Activated T-helper 2 cell treated with anti-CD3 and anti-CD28 coated beads, Interferon-gamma antibody, Interleukin-2, Interleukin-4, amounts not matched to agents 10 μg/mL and 5 μg/mL and 100 μg/mL, durations not matched to agents 14 hours and 24 hours and 36 hours (primary cell): ENCODE results near the gene MCL1. TPM values are rescaled to one million over a fixed set of nuclear protein-coding genes. Genes with fewer than 3 reads are reported as not detected.

Experiments
- DNase-seq: peaks from one replicate; pipeline ENCODE4 v3.0.0; 2021; ENCODE audit warnings: low spot score
- H3K27ac Mint-ChIP-seq: one replicate; pipeline ENCODE4 v1.8.0; 2021; ENCODE audit warnings: mixed read lengths
- H3K27me3 Mint-ChIP-seq: one replicate; pipeline ENCODE4 v1.8.0; 2021; ENCODE audit warnings: low read depth, mixed read lengths
- H3K36me3 Mint-ChIP-seq: one replicate; pipeline ENCODE4 v1.8.0; 2021; ENCODE audit warnings: low read depth, mixed read lengths
- H3K4me1 Mint-ChIP-seq: one replicate; pipeline ENCODE4 v1.8.0; 2021; ENCODE audit warnings: low read depth, mixed read lengths
- H3K4me3 Mint-ChIP-seq: one replicate; pipeline ENCODE4 v1.8.0; 2021; ENCODE audit warnings: low read depth, mild to moderate bottlenecking, moderate library complexity, mixed read lengths
- H3K9me3 Mint-ChIP-seq: one replicate; pipeline ENCODE4 v1.8.0; 2021; ENCODE audit warnings: mixed read lengths
- intact Hi-C: fragments of 100-400 bp; cut with micrococcal nuclease; formaldehyde crosslinking; loops from one replicate; pipeline ENCODE4 v1.15.1; 2023
- total RNA-seq: library from RNA; stranded (reverse); gene quantifications from 2 replicates; pipeline ENCODE4 v1.2.3, GENCODE V29; 2022

MCL1 gene
- total RNA-seq, 1 donor from 2014 or later: 217 TPM

GRCh38 chr1:150555971-150556865 lies 23.2 kb downstream of the MCL1 start:
- peaks cover 3% of the 10 kb centered on the region for H3K36me3 Mint-ChIP-seq
- intact Hi-C loops: no loop called here
- DNase-seq: no peak
- H3K27me3 Mint-ChIP-seq: peaks cover 1% of the 10 kb centered on the region
- H3K4me3 Mint-ChIP-seq: no peak overlapping the region
- H3K9me3 Mint-ChIP-seq: no peaks in the 10 kb centered on the region
- no peak overlapping the region for H3K27ac Mint-ChIP-seq
- H3K4me1 Mint-ChIP-seq: peaks cover 28% of the 10 kb centered on the region

DNA sequence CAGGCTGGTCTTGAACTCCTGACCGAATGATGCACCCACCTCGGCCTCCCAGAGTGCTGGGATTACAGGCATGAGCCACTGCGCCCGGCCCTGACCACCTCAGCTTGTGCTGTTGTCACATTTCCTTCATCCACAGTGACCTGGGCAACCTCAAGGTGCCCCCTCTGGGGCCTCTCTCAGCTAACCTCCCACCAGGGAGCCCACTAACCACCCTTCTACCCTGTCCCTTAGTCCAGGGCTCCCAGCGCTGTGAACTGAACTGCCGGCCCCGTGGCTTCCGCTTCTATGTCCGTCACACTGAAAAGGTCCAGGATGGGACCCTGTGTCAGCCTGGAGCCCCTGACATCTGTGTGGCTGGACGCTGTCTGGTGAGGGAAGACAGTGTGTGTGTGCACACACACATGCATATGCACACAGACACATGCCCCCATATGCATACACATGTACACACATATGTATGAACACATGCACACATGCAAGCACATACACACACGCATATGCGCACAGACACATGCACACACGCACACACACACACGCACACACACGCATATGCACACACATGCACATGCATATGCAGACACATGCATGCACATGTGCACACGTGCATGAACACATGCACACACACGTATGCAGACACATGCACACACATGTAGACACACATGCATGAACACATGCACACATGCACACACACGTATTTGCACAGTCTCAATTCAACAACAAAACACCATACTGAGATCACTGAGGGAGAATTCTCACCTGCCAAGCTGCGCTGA lies 24.0 kb downstream of the MCL1 start:
- no peak for DNase-seq
- Mint-ChIP-seq H3K27me3 (peaks cover 5% of the 10 kb centered on the region), H3K9me3 (no peaks in the 10 kb centered on the region), H3K27ac (no peak overlapping the region), H3K4me1 (peaks cover 30% of the 10 kb centered on the region), H3K36me3 (peaks cover 3% of the 10 kb centered on the region), H3K4me3 (no peak overlapping the region)
- intact Hi-C loops: no loop called here

GRCh38 chr1:150554086-150554452 lies 25.3 kb downstream of the MCL1 start:
- H3K4me3 Mint-ChIP-seq: no peak overlapping the region
- peaks cover 3% of the 10 kb centered on the region for H3K36me3 Mint-ChIP-seq
- no peaks in the 10 kb centered on the region for H3K9me3 Mint-ChIP-seq
- no peak overlapping the region for H3K27ac Mint-ChIP-seq
- peaks cover 25% of the 10 kb centered on the region for H3K4me1 Mint-ChIP-seq
- peaks cover 10% of the 10 kb centered on the region for H3K27me3 Mint-ChIP-seq
- intact Hi-C loops: no loop called here
- no peak for DNase-seq

- intact Hi-C loops: no loop called here
- DNase-seq: no peak
- H3K9me3 Mint-ChIP-seq: no peaks in the 10 kb centered on the region
- H3K4me3 Mint-ChIP-seq: no peak overlapping the region
- peaks cover 26% of the 10 kb centered on the region for H3K4me1 Mint-ChIP-seq
- peaks cover 10% of the 10 kb centered on the region for H3K27me3 Mint-ChIP-seq
- no peak overlapping the region for H3K27ac Mint-ChIP-seq
- H3K36me3 Mint-ChIP-seq: peaks cover 3% of the 10 kb centered on the region
Measured at GRCh38 chr1:150553392-150554085, 25.9 kb downstream of the MCL1 start.

- peaks cover 3% of the 10 kb centered on the region for H3K36me3 Mint-ChIP-seq
- peak overlapping the region; percentile 7 for H3K27ac Mint-ChIP-seq
- H3K4me3 Mint-ChIP-seq: no peak overlapping the region
- no peaks in the 10 kb centered on the region for H3K9me3 Mint-ChIP-seq
- intact Hi-C loops: no loop called here
- peaks cover 29% of the 10 kb centered on the region for H3K4me1 Mint-ChIP-seq
- H3K27me3 Mint-ChIP-seq: peaks cover 13% of the 10 kb centered on the region
- no peak for DNase-seq
Measured at GRCh38 chr1:150552911-150553289, 26.5 kb downstream of the MCL1 start.

DNA sequence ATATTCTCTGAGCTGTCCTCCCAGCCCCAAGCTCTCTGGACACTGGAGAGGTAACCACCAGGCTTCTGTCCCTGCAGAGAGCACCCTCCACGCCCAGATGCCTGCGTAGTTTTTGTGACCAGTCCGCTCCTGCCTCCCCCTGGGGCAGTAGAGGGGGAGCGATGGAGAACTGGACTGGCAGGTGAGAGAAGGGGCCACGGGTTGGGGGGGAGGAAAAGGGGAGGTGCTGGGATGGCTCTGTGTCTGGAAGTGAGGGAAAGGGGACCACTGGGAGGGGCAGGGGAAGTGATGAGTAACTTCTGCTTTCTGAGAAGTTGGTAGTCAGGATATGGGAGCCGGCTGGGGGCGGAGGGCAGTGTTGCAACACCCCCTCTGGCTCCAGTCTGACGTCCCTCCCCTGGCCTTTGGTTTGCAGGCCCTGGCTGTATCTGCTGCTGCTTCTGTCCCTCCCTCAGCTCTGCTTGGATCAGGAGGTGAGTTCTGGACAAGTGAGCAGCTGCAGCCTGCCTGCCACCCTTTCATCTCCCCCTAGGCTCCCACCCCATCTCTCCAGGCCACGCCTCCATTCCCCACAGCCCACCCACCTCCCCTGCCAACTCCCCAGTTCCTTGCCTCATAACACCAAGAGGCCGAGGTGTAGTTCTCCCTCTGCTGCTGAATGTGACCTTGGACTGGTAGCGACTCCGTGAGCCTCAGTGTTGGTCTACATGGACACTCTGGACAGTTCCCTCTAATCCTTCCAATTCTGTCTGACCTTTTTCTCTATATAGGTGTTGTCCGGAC lies 27.1 kb downstream of the MCL1 start:
- Mint-ChIP-seq H3K27ac (peak overlapping the region; percentile 7), H3K9me3 (no peaks in the 10 kb centered on the region), H3K4me1 (peaks cover 29% of the 10 kb centered on the region), H3K4me3 (no peak overlapping the region), H3K36me3 (peaks cover 3% of the 10 kb centered on the region), H3K27me3 (peaks cover 13% of the 10 kb centered on the region)
- intact Hi-C loops: no loop called here
- DNase-seq: no peak

- Mint-ChIP-seq H3K27ac (no peak overlapping the region), H3K4me3 (no peak overlapping the region), H3K9me3 (no peaks in the 10 kb centered on the region), H3K27me3 (peaks cover 13% of the 10 kb centered on the region), H3K36me3 (peaks cover 3% of the 10 kb centered on the region), H3K4me1 (peaks cover 28% of the 10 kb centered on the region)
- intact Hi-C loops: no loop called here
- DNase-seq: no peak
Measured at GRCh38 chr1:150551784-150552127, 27.7 kb downstream of the MCL1 start.

- peaks cover 15% of the 10 kb centered on the region for H3K27me3 Mint-ChIP-seq
- peaks cover 3% of the 10 kb centered on the region for H3K36me3 Mint-ChIP-seq
- no peaks in the 10 kb centered on the region for H3K9me3 Mint-ChIP-seq
- H3K27ac Mint-ChIP-seq: peak overlapping the region; percentile 35
- peaks cover 25% of the 10 kb centered on the region for H3K4me1 Mint-ChIP-seq
- DNase-seq: no peak
- H3K4me3 Mint-ChIP-seq: no peak overlapping the region
- intact Hi-C loops: no loop called here
Measured at GRCh38 chr1:150551051-150551783, 28.2 kb downstream of the MCL1 start.

- intact Hi-C loops: no loop called here
- H3K27ac Mint-ChIP-seq: no peak overlapping the region
- DNase-seq: no peak
Measured at GRCh38 chr1:150550222-150551050, 29.0 kb downstream of the MCL1 start.

GRCh38 chr1:150549496-150550221 lies 29.8 kb downstream of the MCL1 start:
- Mint-ChIP-seq H3K27me3 (peaks cover 21% of the 10 kb centered on the region), H3K9me3 (no peaks in the 10 kb centered on the region), H3K4me3 (peak overlapping the region; percentile 80), H3K36me3 (no peaks in the 10 kb centered on the region), H3K4me1 (peaks cover 26% of the 10 kb centered on the region), H3K27ac (peak overlapping the region; percentile 55)
- intact Hi-C loops: no loop called here
- no peak for DNase-seq

More at GRCh38 chr1:150550222-150551050, 29.0 kb downstream of the MCL1 start:
- H3K36me3 Mint-ChIP-seq: no peaks in the 10 kb centered on the region
- H3K27me3 Mint-ChIP-seq: peaks cover 19% of the 10 kb centered on the region
- H3K4me3 Mint-ChIP-seq: no peak overlapping the region
- H3K9me3 Mint-ChIP-seq: no peaks in the 10 kb centered on the region
- peaks cover 25% of the 10 kb centered on the region for H3K4me1 Mint-ChIP-seq
